Trophoblast cell (in vitro differentiated cells and primary cell): ENCODE data around the gene OSTF1.

Experiments used
- DNase-seq, 2 donors: peaks; one replicate each; pipeline ENCODE4 v3.0.0-alpha.2; 2016
- H2AFZ ChIP-seq: 2 replicates; pipeline ENCODE4 v1.6.1; 2013; ENCODE audit warnings: low read length, moderate library complexity, mild to moderate bottlenecking; ENCODE audit not compliant: insufficient read depth, poor library complexity
- H2AK5ac ChIP-seq: 2 replicates; pipeline ENCODE4 v1.6.1; 2013; ENCODE audit warnings: mild to moderate bottlenecking, low read length
- H2BK120ac ChIP-seq: 2 replicates; pipeline ENCODE4 v1.6.1; 2013; ENCODE audit warnings: low read length, mild to moderate bottlenecking, moderate library complexity; ENCODE audit not compliant: insufficient read depth, poor library complexity
- H2BK12ac ChIP-seq: 2 replicates; pipeline ENCODE4 v1.6.1; 2013; ENCODE audit warnings: mild to moderate bottlenecking, low read length, moderate library complexity
- H2BK5ac ChIP-seq: 2 replicates; pipeline ENCODE4 v1.6.1; 2013; ENCODE audit warnings: low read length, low read depth, moderate library complexity, mild to moderate bottlenecking; ENCODE audit not compliant: poor library complexity
- H3K14ac ChIP-seq: 2 replicates; pipeline ENCODE4 v1.6.1; 2013; ENCODE audit warnings: mild to moderate bottlenecking, low read length
- H3K18ac ChIP-seq: 2 replicates; pipeline ENCODE4 v1.6.1; 2013; ENCODE audit warnings: mild to moderate bottlenecking, low read length
- H3K23ac ChIP-seq: 2 replicates; pipeline ENCODE4 v1.6.1; 2013; ENCODE audit warnings: low read length
- H3K27ac ChIP-seq: 2 replicates; pipeline ENCODE4 v1.5.1; 2013; ENCODE audit warnings: low read depth, mild to moderate bottlenecking, inconsistent platforms, low read length, moderate library complexity
- H3K27me3 ChIP-seq: 2 replicates; pipeline ENCODE4 v1.6.1; 2013; ENCODE audit warnings: inconsistent platforms, mild to moderate bottlenecking, low read length, moderate library complexity; ENCODE audit not compliant: insufficient read depth
- H3K36me3 ChIP-seq, 2 experiments: 1 replicate in 1 of 2; 2 replicates in 1 of 2; pipeline ENCODE4 v1.6.1; 2013; ENCODE audit warnings: low read length in 2 of 2, mild to moderate bottlenecking in 2 of 2, moderate library complexity in 1 of 2; ENCODE audit not compliant: insufficient read depth in 2 of 2, control insufficient read depth in 1 of 2
- H3K4ac ChIP-seq: 2 replicates; pipeline ENCODE4 v1.6.1; 2013; ENCODE audit warnings: low read depth, mild to moderate bottlenecking, low read length, moderate library complexity
- H3K4me1 ChIP-seq, 2 experiments: 1 replicate in 1 of 2; 2 replicates in 1 of 2; pipeline ENCODE4 v1.6.1; 2013; ENCODE audit warnings: low read length in 2 of 2, mild to moderate bottlenecking in 2 of 2, moderate library complexity in 1 of 2; ENCODE audit not compliant: insufficient read depth in 2 of 2, control insufficient read depth in 1 of 2
- H3K4me2 ChIP-seq: 2 replicates; pipeline ENCODE4 v1.6.1; 2013; ENCODE audit warnings: inconsistent platforms, mild to moderate bottlenecking, low read length, moderate library complexity
- H3K4me3 ChIP-seq: 2 replicates; pipeline ENCODE4 v1.5.1; 2013; ENCODE audit warnings: mild to moderate bottlenecking, low read depth, low read length, inconsistent platforms
- H3K79me1 ChIP-seq: one replicate; pipeline ENCODE4 v1.6.1; 2013; ENCODE audit warnings: low read length
- H3K79me2 ChIP-seq: 2 replicates; pipeline ENCODE4 v1.6.1; 2013; ENCODE audit warnings: low read length, mild to moderate bottlenecking; ENCODE audit not compliant: control insufficient read depth, insufficient read depth, poor library complexity
- H3K9ac ChIP-seq: 2 replicates; pipeline ENCODE4 v1.6.1; 2013; ENCODE audit warnings: mild to moderate bottlenecking, low read length
- H3K9me3 ChIP-seq: 2 replicates; pipeline ENCODE4 v1.6.1; 2013; ENCODE audit warnings: low read depth, mild to moderate bottlenecking, control low read depth, inconsistent platforms, low read length; ENCODE audit not compliant: insufficient read depth
- H4K12ac ChIP-seq: 2 replicates; pipeline ENCODE4 v1.6.1; 2013; ENCODE audit warnings: low read depth, mild to moderate bottlenecking, low read length, moderate library complexity
- H4K8ac ChIP-seq: 2 replicates; pipeline ENCODE4 v1.6.1; 2013; ENCODE audit warnings: low read depth, mild to moderate bottlenecking, low read length, moderate library complexity
- H4K91ac ChIP-seq: one replicate; pipeline ENCODE4 v1.6.1; 2013; ENCODE audit warnings: low read depth, mild to moderate bottlenecking, low read length, moderate library complexity
- WGBS: extraction: QIAGEN DNeasy Blood & Tissue Kit; methylation state at CpG from one replicate; pipeline ENCODE4 v1.1.7; 2013; ENCODE audit warnings: missing lambda C conversion rate; ENCODE audit not compliant: insufficient read length, insufficient coverage; ENCODE audit errors: extremely low coverage; 5-methylcytosine and 5-hydroxymethylcytosine counted together

Gene OSTF1

DNA sequence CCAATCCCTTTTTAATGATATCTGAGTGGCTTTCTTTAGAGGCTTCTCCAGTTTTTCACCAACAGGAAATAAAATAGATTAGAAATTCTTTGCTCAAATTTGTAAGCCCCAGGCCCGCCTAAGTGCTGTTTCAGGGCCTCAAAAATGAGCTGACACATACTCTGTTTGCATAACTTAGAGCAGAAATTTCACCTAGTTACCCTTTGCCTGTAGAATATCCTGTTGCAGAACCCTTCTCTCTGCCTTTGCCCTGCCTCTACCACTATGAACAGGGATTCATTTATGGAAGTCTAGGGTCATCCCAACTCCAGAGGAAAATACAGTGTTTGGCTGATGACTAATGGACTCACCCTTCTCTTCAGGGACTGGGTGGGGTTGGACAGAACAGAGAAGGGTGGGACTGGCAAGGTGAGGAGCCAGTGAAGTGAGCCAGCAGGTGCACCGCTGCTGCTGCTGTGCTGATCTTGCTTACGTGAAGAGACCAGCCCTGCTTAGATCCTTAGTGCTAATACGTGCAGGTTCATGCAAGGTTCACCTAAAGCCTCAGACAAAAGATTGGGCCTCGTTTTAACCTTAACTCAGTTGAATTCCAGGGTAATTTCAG lies 22.8 kb downstream of the OSTF1 start:
- DNase-seq, result peak in 1 of 2 donors; percentile 2
- H3K14ac ChIP-seq, result no peak overlapping the region
- H3K18ac ChIP-seq, result no peak overlapping the region
- no peak overlapping the region for H2BK12ac ChIP-seq
- H3K23ac ChIP-seq, result no peak overlapping the region
- no peaks in the 10 kb centered on the region for H3K4me1 ChIP-seq
- no peaks in the 10 kb centered on the region for H3K9me3 ChIP-seq
- no peak overlapping the region for H2AK5ac ChIP-seq
- H4K91ac ChIP-seq, result no peak overlapping the region
- H3K4me3 ChIP-seq, result no peak overlapping the region
- no peak overlapping the region for H2BK120ac ChIP-seq
- no peaks in the 10 kb centered on the region for H3K27me3 ChIP-seq
- no peak overlapping the region for H3K9ac ChIP-seq
- H3K79me1 ChIP-seq, result no peaks in the 10 kb centered on the region
- H2BK5ac ChIP-seq, result no peak overlapping the region
- H4K12ac ChIP-seq, result no peak overlapping the region
- no peak overlapping the region for H2AFZ ChIP-seq
- no peaks in the 10 kb centered on the region for H3K79me2 ChIP-seq
- no peak overlapping the region for H3K4ac ChIP-seq
- WGBS, result no CpG with 5 or more reads among the region's 5 CpGs
- no peak overlapping the region for H4K8ac ChIP-seq
- no peak overlapping the region for H3K4me2 ChIP-seq
- no peak overlapping the region for H3K27ac ChIP-seq
- no peaks in the 10 kb centered on the region for H3K36me3 ChIP-seq

DNA sequence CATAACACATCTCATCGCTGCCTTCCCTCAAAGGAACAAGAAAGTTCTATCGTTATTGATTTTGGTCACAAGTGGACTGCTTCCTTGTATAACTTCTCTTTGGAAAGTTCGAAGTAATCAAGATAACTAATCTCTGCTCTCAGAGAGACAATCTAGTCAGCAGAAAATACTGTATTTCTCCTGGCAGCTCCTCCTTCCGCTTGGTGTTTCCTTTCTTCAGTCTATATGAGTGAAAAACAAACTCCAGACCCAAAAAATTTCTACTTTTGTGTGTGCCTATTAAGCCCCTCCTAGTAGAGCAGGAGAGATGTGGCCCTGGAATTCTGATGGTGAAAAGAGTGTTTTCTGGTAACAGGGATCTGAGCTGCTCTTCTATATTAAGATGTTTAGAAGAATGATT lies 24.5 kb downstream of the OSTF1 start:
- H3K18ac ChIP-seq, result no peak overlapping the region
- no peak overlapping the region for H3K27ac ChIP-seq
- WGBS, result no CpG with 5 or more reads among the region's 4 CpGs

DNA sequence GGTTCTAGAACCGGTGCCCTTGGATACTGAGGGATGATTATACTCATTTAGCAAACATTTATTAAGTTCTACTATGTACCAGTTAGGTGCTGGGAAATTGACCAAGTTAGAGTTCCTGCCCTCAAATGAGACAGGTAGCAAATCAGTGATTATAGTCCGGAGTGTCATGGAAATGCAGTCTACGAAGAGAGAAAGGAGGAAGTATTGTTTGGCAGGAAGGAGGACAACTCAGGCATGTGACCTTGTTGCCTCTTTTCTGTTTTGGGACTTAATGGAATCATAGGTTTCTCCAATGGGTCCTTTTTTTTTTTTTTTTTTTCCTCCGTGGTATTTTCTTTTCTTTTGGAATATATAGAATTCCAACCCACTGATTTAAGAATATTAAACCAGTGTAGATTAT lies 28.0 kb downstream of the OSTF1 start:
- H3K36me3 ChIP-seq, result peaks cover 2 to 12% of the 10 kb centered on the region in 2 experiments
- DNase-seq, result no peak
- H3K23ac ChIP-seq, result no peak overlapping the region
- no peaks in the 10 kb centered on the region for H3K4me1 ChIP-seq
- H4K8ac ChIP-seq, result no peak overlapping the region
- H2BK5ac ChIP-seq, result no peak overlapping the region
- H3K18ac ChIP-seq, result no peak overlapping the region
- no peak overlapping the region for H2BK120ac ChIP-seq
- H3K14ac ChIP-seq, result no peak overlapping the region
- no peaks in the 10 kb centered on the region for H3K27me3 ChIP-seq
- no peak overlapping the region for H3K4me2 ChIP-seq
- no CpG with 5 or more reads among the region's 4 CpGs for WGBS
- H3K79me2 ChIP-seq, result no peaks in the 10 kb centered on the region
- no peak overlapping the region for H3K4me3 ChIP-seq
- no peak overlapping the region for H2BK12ac ChIP-seq
- H3K79me1 ChIP-seq, result no peaks in the 10 kb centered on the region
- no peaks in the 10 kb centered on the region for H3K9me3 ChIP-seq
- H2AK5ac ChIP-seq, result no peak overlapping the region
- no peak overlapping the region for H2AFZ ChIP-seq
- no peak overlapping the region for H3K27ac ChIP-seq
- peak overlapping the region; percentile 6 for H3K4ac ChIP-seq
- H4K12ac ChIP-seq, result no peak overlapping the region
- no peak overlapping the region for H4K91ac ChIP-seq
- H3K9ac ChIP-seq, result no peak overlapping the region

More for the DNA sequence above, 24.5 kb downstream of the OSTF1 start:
- H2BK120ac ChIP-seq, result no peak overlapping the region
- H3K9ac ChIP-seq, result no peak overlapping the region
- no peak overlapping the region for H2AK5ac ChIP-seq
- no peak overlapping the region for H3K4me3 ChIP-seq
- H3K27me3 ChIP-seq, result no peaks in the 10 kb centered on the region
- H2BK12ac ChIP-seq, result no peak overlapping the region
- H2BK5ac ChIP-seq, result no peak overlapping the region
- DNase-seq, result no peak
- no peaks in the 10 kb centered on the region for H3K79me2 ChIP-seq
- no peak overlapping the region for H3K4me2 ChIP-seq
- no peak overlapping the region for H3K4ac ChIP-seq
- H3K9me3 ChIP-seq, result no peaks in the 10 kb centered on the region
- no peak overlapping the region for H2AFZ ChIP-seq
- no peaks in the 10 kb centered on the region for H3K79me1 ChIP-seq
- no peaks in the 10 kb centered on the region for H3K4me1 ChIP-seq
- H4K12ac ChIP-seq, result no peak overlapping the region
- H3K23ac ChIP-seq, result no peak overlapping the region
- no peaks in the 10 kb centered on the region for H3K36me3 ChIP-seq
- H4K8ac ChIP-seq, result no peak overlapping the region
- no peak overlapping the region for H4K91ac ChIP-seq
- no peak overlapping the region for H3K14ac ChIP-seq

DNA sequence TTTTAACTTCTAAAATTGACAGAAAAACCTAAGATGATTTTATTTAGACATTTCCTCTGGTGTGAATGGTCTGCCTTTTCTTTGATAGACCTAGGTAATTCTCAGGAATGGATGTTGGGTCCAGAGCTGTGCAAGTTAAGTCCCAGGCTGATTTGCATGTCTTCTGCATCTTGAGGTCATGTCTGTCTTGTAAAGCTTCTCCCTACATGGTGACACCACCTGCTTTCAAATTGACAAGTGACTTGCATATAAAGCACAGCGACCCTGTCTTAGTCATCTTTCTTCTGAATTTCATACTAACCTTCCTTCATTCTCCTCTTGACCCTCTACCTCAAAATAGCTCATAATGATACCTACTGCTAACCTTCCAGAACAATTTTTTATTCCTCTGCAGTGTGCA lies 29.2 kb downstream of the OSTF1 start:
- Histone ChIP-seq H2AFZ (no peak overlapping the region), H3K4me2 (no peak overlapping the region), H2AK5ac (no peak overlapping the region), H3K9me3 (no peaks in the 10 kb centered on the region), H3K27ac (no peak overlapping the region), H3K4me3 (no peak overlapping the region), H2BK120ac (no peak overlapping the region), H3K14ac (no peak overlapping the region), H3K18ac (no peak overlapping the region), H4K91ac (no peak overlapping the region), H3K9ac (no peak overlapping the region), H4K8ac (no peak overlapping the region), H3K79me1 (no peaks in the 10 kb centered on the region), H2BK5ac (no peak overlapping the region), H2BK12ac (no peak overlapping the region), H3K4ac (no peak overlapping the region), H3K23ac (no peak overlapping the region), H3K4me1 (no peaks in the 10 kb centered on the region), H3K27me3 (no peaks in the 10 kb centered on the region), H4K12ac (no peak overlapping the region), H3K36me3 (peaks cover 2 to 17% of the 10 kb centered on the region in 2 experiments), H3K79me2 (no peaks in the 10 kb centered on the region)
- WGBS, result no CpG with 5 or more reads among the region's 1 CpG
- no peak for DNase-seq
